ENCODE data around the gene OBSL1. TPM values are rescaled to one million over a fixed set of nuclear protein-coding genes. Genes with fewer than 3 reads are reported as not detected.

Gene OBSL1
- total RNA-seq (2013; cell fraction: nucleolus; rRNA removed): not detected in 2 replicates
- total RNA-seq (2014; rRNA removed) (not detected in 2 replicates), total RNA-seq (2014; rRNA removed; fragmentation: Illumina TruSeq; extraction: Trizol) (not detected in 2 replicates), total RNA-seq (2021) (0.48 and 0.77 TPM in 2 replicates), polyA plus RNA-seq (2011; rRNA removed) (not detected in 2 replicates), polyA plus RNA-seq (2014; fragmentation: Illumina TruSeq; extraction: Trizol) (not detected in 2 replicates), polyA plus RNA-seq (2014; fragmentation: Nextera tagmentation; extraction: Ambion mirVana) (not detected), polyA plus RNA-seq (2014; rRNA removed) (not detected in 2 replicates), polyA plus RNA-seq (2016; fragmentation: Nextera tagmentation; extraction: Ambion mirVana) (under 1 TPM in 1 of 2 experiments, not detected in 1; 0.14 TPM), polyA minus RNA-seq (2011; rRNA and poly(A)+ RNA removed) (0.07 TPM in 1 of 2 replicates, not detected in the other), Bru-seq, nascent RNA (percentile 13 among the genes with signal in this experiment), BruChase-seq, experiment 1, labeled RNA remaining after a 6-hour chase (percentile 17 among the genes with signal in this experiment), BruChase-seq, experiment 2, labeled RNA remaining after a 2-hour chase (percentile 10 among the genes with signal in this experiment)
- polyA plus RNA-seq (2011; ENCODE audit: low read depth): not detected
- not detected in 2 replicates for polyA plus RNA-seq (2011; cell fraction: cytosol; rRNA removed)
- 0.07 and 0.10 TPM in 2 replicates for polyA plus RNA-seq (2011; cell fraction: nucleus; rRNA removed)
- 0.20 TPM in 1 of 2 replicates, not detected in the other for polyA plus RNA-seq (2012)
- polyA minus RNA-seq (2011; cell fraction: cytosol; rRNA and poly(A)+ RNA removed): 0.94 and 1.3 TPM in 2 replicates
- polyA minus RNA-seq (2011; cell fraction: nucleus; rRNA and poly(A)+ RNA removed): 0.29 TPM in 1 of 2 replicates, not detected in the other
- long read RNA-seq, experiment 1: 0 reads
- long read RNA-seq, experiment 2: 0 reads

GRCh38 chr2:219571311-219572236 is at the start of gene OBSL1:
TSS of gene OBSL1 (minus strand) at chr2:219571539. CDS start at chr2:219571232, 307 bp downstream.
- peaks cover 2 to 5% of the 10 kb centered on the region in 2 experiments; a peak in 3 of 4 replicates for H3K27me3 ChIP-seq (replicated peaks in 1 of 2; ENCODE audit: control insufficient read depth in 2 of 2, insufficient read depth in 2 of 2, low read length in 1 of 2)
- in situ Hi-C loops (cut with MboI) (no loop called here), intact Hi-C loops (cut with micrococcal nuclease; ENCODE audit: unreplicated experiment) (no loop called here)
- H3K79me2 ChIP-seq (ENCODE audit: control insufficient read depth, insufficient read depth, low read length): no peaks in the 10 kb centered on the region
- ChIA-PET POLR2A (no interaction called here), CTCF (interaction anchor here (1.2 kb wide), 1 partner anchor 12 kb away, joined by 3 read pairs; no protein-coding TSS in a partner anchor), SMC1A (ENCODE audit: uncharacterized antibody, unreplicated experiment) (no interaction called here), RAD21 (ENCODE audit: unreplicated experiment) (no interaction called here)
- H3K9me3 ChIP-seq (replicated peaks; ENCODE audit: control insufficient read depth, insufficient read depth, low read length): no peaks in the 10 kb centered on the region
- no peaks in the 10 kb centered on the region for H3K4me1 ChIP-seq (ENCODE audit: control insufficient read depth, insufficient read depth, low read length)
- no peaks in the 10 kb centered on the region for H3K36me3 ChIP-seq (ENCODE audit: control insufficient read depth in 2 of 2, insufficient read depth in 2 of 2, low read length in 1 of 2)
- BruUV-seq (replicated peaks): no TSS peak
- DNase-seq (ENCODE audit: low read depth, low spot score) (no peak), FAIRE-seq (peak; percentile 65), ATAC-seq (no peak)
- H3K4me3 ChIP-seq: no peak within 1 kb of the TSS
- H3K27ac ChIP-seq (ENCODE audit: control insufficient read depth, insufficient read depth): no peak within 1 kb of the TSS
- no peaks in the 10 kb centered on the region for H4K20me1 ChIP-seq (ENCODE audit: control insufficient read depth, insufficient read depth)
- no peak within 1 kb of the TSS for H3K9ac ChIP-seq (ENCODE audit: control insufficient read depth, insufficient read depth, low read length)
- H2AFZ ChIP-seq (ENCODE audit: control insufficient read depth, low read depth, low read length): no peak within 1 kb of the TSS
- WGBS (ENCODE audit: insufficient coverage, insufficient replicate concordance, low lambda C conversion rate, missing lambda C conversion rate): 23% methylated on average over 17 of the region's 42 CpGs
- no peak for TF ChIP-seq POLR2AphosphoS2 (IDR thresholded peaks at IDR 0.05; ENCODE audit: low read depth, low read length)
- no peak for TF ChIP-seq KAT2A (conservative IDR thresholded peaks at IDR 0.05; ENCODE audit: control insufficient read depth, low read depth, low read length)
- no peak within 1 kb of the TSS for H3K4me2 ChIP-seq (ENCODE audit: control insufficient read depth, insufficient read depth)
